ENCODE results near the gene TMPRSS11D. TPM values are rescaled to one million over a fixed set of nuclear protein-coding genes. Genes with fewer than 3 reads are reported as not detected.

TMPRSS11D gene
- total and polyA plus RNA-seq, 2 donors (not counting 3 experiments of a cell fraction or from before 2014, with no cell fraction given): 0.03 TPM; not detected in 1

DNA sequence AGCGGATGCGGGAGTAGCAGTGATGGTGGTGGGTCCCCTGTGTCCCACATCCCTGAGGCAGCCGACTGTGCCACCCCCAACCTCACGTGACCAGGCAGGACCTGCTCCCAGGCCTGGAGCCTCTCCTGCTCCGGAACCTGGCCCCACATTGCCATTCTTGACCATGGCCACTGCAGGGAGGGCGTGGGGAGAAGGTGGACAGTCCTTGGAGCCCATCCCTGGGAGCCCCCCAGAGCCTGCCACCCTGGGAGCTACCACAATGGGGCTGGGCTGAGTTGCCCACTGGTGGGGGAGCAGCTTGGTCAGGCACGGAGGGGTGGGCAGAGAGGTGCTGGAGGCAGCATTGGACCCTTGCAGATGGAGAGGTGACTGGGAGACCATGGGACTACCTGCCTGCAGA lies 42.7 kb upstream of the TMPRSS11D start:
- BruUV-seq (replicated peaks): no TSS peak
- H2AFZ ChIP-seq (ENCODE audit: low read depth, low read length): no peak overlapping the region
- H4K20me1 ChIP-seq (replicated peaks; ENCODE audit: control insufficient read depth, extremely low read depth, insufficient read depth, low read length): no peaks in the 10 kb centered on the region
- no peak overlapping the region for H3K4me2 ChIP-seq (ENCODE audit: insufficient read depth, low read length)
- intact Hi-C loops (cut with micrococcal nuclease) (no loop called here), dilution Hi-C loops (cut with MboI; ENCODE audit: extremely low pct_ligation_motif_present, low sequenced_read_pairs) (no loop called here)
- ChIA-PET POLR2A (no interaction called here), CTCF (interaction anchor here (0.8 to 3.2 kb wide), 3 partner anchors 9 to 180 kb away, joined by 4 to 11 read pairs (median 4); no protein-coding TSS in a partner anchor)
- no peak for TF ChIP-seq EZH2 (IDR thresholded peaks at IDR 0.05; ENCODE audit: borderline replicate concordance, low read depth, low read length, severe bottlenecking)
- no peak for TF ChIP-seq MAX (IDR thresholded peaks at IDR 0.05; ENCODE audit: insufficient read depth, insufficient read length)
- no peak for TF ChIP-seq FOS (IDR thresholded peaks at IDR 0.05; ENCODE audit: borderline replicate concordance, insufficient read depth, low read length)
- no peak for TF ChIP-seq POLR2A (IDR thresholded peaks at IDR 0.05; ENCODE audit: low read depth, low read length)
- TF ChIP-seq JUN (IDR thresholded peaks at IDR 0.05; ENCODE audit: borderline replicate concordance, insufficient read depth, insufficient read length, low read depth): no peak
- no peak for TF ChIP-seq GATA2 (IDR thresholded peaks at IDR 0.05; ENCODE audit: insufficient read depth, insufficient read length, low read depth, low read length)
- no peak for TF ChIP-seq POLR2AphosphoS5 (IDR thresholded peaks at IDR 0.05; ENCODE audit: insufficient read depth, low read depth, low read length)
- TF ChIP-seq CTCF (IDR thresholded peaks at IDR 0.05; ENCODE audit: extremely low read depth in 1 of 2, insufficient read depth in 1 of 2, low read depth in 1 of 2, low read length in 2 of 2): no peak
- no peak for TF ChIP-seq MYC (IDR thresholded peaks at IDR 0.05; ENCODE audit: low read depth, low read length)
- no peak overlapping the region for H3K9ac ChIP-seq (replicated peaks; ENCODE audit: extremely low read depth, insufficient read depth, low read length)
- FAIRE-seq: no peak
- no peaks in the 10 kb centered on the region for H3K9me3 ChIP-seq (replicated peaks; ENCODE audit: control insufficient read depth, insufficient read depth, low read length)
- H3K79me2 ChIP-seq (ENCODE audit: control insufficient read depth, insufficient read depth, low read length): no peaks in the 10 kb centered on the region
- no peak overlapping the region for H3K4me3 ChIP-seq (replicated peaks in 1 of 3; ENCODE audit: insufficient read depth in 1 of 3, low read depth in 1 of 3, low read length in 3 of 3)
- no peaks in the 10 kb centered on the region for H3K27me3 ChIP-seq (ENCODE audit: control insufficient read depth in 2 of 2, insufficient read depth in 2 of 2, low read length in 2 of 2)
- no peaks in the 10 kb centered on the region for H3K9me1 ChIP-seq (replicated peaks; ENCODE audit: control insufficient read depth, extremely low read depth, insufficient read depth, low read length)
- no peak overlapping the region for H3K27ac ChIP-seq (ENCODE audit: insufficient read depth, low read depth, low read length)
- H3K4me1 ChIP-seq (ENCODE audit: control insufficient read depth, extremely low read depth, insufficient read depth, low read length): no peaks in the 10 kb centered on the region
- H3K36me3 ChIP-seq (ENCODE audit: control insufficient read depth in 2 of 2, extremely low read depth in 1 of 2, insufficient read depth in 2 of 2, low read length in 2 of 2): no peaks in the 10 kb centered on the region
- no peak for DNase-seq (ENCODE audit: low read depth, low spot score)

All from endothelial cell of umbilical vein (primary cell).